ENCODE results near the gene TMEM203. TPM values are rescaled to one million over a fixed set of nuclear protein-coding genes. Genes with fewer than 3 reads are reported as not detected.
A peak's percentile ranks its signal among the peaks of the same experiment; 100 is the strongest.

TMEM203 gene
- polyA plus RNA-seq, 6 donors from 2014 or later: 119 to 191 (median 142) TPM

DNA sequence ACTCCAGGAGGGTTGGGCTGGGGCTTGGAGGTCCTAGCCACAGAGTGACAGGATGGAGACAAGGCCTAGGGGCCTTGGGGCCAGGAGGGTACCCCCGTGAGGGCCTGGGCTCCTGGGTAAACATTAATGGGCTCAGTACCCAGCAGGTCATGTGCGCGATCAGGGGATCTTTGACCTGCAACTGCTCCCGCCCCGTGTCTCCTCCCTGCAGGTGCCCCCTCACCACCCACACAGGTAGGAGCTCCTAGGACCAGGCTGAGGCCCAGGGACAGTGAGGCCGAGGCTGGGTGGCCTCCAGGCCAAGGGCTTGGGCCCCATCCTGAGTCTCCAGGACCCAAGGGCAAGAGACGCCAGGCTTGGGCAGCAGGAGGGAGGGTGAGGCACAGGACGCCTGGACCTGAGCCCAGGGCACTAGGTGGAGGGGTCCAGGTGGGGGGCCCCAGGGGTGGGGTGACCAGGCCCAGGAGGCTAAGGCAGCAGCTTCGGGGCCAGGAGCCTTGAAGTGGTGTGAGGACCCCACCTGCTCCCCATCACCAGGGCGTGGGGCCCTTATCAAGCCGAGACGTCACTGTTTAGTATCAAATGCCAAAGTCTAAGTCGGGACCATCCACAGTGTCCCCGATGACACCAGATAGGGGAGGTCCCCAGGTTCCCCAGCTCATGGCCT is 25.4 kb upstream of the TMEM203 start, which contains the start of gene SLC34A3:
Gene SLC34A3, plus strand, starts transcription at position 197 of the 667 bp plus-strand sequence. CDS start 802 bp downstream, outside the sequence.
- Mint-ChIP-seq H3K4me3 (no peak within 1 kb of the TSS), H3K27me3 (peaks cover 0 to 23% (median 8%) of the 10 kb centered on the region in 3 donors), H3K36me3 (no peaks in the 10 kb centered on the region), H3K4me1 (peaks cover 14 to 19% (median 14%) of the 10 kb centered on the region in 3 donors), H3K27ac (peak within 1 kb of the TSS in 1 of 6 donors; percentile 81), H3K9me3 (peaks cover 0 to 2% (median 0%) of the 10 kb centered on the region in 7 donors)
- ATAC-seq (ENCODE audit: low read depth in 2 of 2) (no peak), DNase-seq (no peak)

DNA sequence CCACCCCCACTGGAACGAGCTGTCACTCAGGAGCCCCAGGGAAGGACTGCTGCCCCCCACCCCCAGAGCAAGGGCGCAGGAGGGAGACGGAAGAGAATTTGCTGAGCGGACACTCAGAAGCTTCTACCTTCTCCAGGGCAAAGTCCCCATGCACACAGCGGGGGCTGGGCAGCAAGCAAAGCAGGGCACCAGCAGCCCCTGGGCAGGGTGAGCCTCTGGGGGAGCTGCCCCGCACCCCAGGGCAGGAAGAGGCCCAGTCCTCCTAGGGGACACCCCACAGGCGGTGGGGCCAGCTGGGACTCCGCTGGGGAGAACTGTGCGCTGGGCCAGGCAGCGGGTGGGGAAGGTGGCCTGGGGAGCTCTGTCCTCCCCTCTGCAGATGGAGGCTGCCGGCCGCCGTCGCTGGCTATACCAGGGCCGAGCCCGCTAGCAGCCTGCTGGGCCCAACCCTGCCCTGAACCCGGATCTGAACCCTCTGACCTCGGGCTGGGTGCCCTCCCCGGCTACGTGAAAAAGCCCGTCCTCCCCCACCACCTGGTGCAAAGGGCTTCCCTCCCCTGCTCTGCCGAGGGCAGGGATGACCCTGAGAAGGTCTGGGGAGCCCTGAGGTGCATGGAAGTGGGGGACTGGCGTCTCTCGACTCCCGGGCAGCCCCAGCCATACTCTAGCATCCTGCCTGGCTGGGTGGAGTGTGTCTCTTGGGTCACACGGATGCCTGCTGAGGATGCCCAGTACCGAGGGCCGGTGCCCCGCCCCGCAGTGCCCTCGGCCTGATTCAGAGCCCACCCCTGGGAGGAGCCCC is 24.7 kb upstream of the TMEM203 start:
- Mint-ChIP-seq H3K4me1 (peaks cover 10 to 14% (median 10%) of the 10 kb centered on the region in 3 donors), H3K36me3 (no peaks in the 10 kb centered on the region), H3K27me3 (peaks cover 0 to 21% (median 8%) of the 10 kb centered on the region in 3 donors), H3K4me3 (no peak overlapping the region), H3K9me3 (peaks cover 0 to 2% (median 0%) of the 10 kb centered on the region in 7 donors), H3K27ac (no peak overlapping the region)
- DNase-seq (no peak), ATAC-seq (ENCODE audit: low read depth in 2 of 2) (no peak)

DNA sequence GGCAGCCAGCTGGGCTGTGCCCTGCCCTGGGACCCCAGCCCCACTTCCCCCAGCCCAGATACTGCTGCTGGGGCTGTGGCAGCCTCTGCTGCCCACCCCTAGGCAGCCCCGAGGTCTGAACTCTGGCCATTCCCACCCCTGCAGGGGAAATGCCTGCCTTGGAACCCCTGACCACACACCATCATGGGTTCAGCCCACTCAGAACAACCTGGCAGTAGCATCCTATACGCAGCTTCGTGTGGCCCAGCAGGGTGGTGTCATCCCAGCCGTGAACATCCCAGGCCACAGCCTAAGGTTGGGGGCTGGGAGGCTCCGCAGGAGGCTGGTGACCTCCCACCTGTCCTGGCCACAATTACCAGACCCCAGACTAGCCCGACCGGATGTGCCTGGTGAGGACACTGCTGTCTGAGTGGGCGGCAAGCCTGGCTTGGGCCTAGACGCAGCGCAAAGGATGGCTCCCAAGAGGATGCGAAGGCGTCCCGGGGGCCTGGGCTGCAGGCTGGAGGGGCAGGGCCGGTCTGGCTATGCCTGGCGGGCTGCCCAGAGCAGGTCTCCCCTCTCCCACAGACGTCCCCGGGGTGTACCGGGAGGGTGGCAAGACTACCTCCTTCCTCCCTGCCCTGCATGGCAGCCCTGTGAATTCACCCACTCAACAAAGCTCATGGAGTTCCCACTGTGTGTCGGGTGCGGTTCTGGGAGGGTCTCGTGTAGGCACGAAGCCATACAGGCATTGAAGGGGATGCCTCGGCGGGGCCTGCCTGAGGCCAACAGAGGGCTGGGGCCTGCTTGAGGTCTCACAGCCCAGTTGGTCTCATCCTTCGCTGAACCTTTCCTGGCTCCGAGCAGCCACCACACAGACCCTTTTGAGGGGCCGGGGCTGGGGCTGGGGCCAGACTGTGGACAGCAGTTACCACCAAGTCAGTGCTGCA is 23.8 kb upstream of the TMEM203 start:
- Mint-ChIP-seq H3K4me1 (peaks cover 3 to 7% (median 5%) of the 10 kb centered on the region in 3 donors), H3K4me3 (no peak overlapping the region), H3K27ac (no peak overlapping the region), H3K9me3 (peaks cover 0 to 2% (median 0%) of the 10 kb centered on the region in 7 donors), H3K27me3 (peaks cover 0 to 15% (median 8%) of the 10 kb centered on the region in 3 donors), H3K36me3 (no peaks in the 10 kb centered on the region)
- ATAC-seq (ENCODE audit: low read depth in 2 of 2): no peak
- no peak for DNase-seq

DNA sequence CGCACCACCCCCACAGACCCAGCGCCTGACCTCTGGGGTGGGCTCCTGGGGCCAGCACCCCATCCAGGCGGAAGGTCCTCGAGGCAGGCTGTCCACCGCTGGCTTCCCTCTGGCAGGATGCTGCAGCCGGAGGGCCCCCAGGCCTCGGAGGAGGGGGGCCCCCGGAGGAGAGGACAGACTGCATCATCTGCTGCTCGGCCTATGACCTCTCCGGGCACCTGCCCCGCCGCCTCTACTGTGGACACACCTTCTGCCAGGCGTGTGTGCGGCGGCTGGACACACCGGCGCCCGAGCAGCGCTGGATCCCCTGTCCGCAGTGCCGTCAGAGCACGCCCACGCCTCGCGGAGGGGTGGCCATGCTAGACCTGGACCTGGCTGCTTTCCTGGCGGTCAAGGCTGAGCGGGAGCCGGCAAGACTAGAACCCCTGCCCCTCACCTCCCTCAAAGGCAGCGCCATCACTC is 23.1 kb upstream of the TMEM203 start:
- ATAC-seq (ENCODE audit: low read depth in 2 of 2) (no peak), DNase-seq (no peak)
- H3K27me3 Mint-ChIP-seq: peaks cover 0 to 15% (median 8%) of the 10 kb centered on the region in 3 donors
- H3K4me3 Mint-ChIP-seq: no peak overlapping the region
- H3K27ac Mint-ChIP-seq: no peak overlapping the region
- H3K9me3 Mint-ChIP-seq: peaks cover 0 to 2% (median 0%) of the 10 kb centered on the region in 7 donors
- peaks cover 5 to 7% (median 6%) of the 10 kb centered on the region in 3 donors for H3K4me1 Mint-ChIP-seq
- H3K36me3 Mint-ChIP-seq: no peaks in the 10 kb centered on the region

DNA sequence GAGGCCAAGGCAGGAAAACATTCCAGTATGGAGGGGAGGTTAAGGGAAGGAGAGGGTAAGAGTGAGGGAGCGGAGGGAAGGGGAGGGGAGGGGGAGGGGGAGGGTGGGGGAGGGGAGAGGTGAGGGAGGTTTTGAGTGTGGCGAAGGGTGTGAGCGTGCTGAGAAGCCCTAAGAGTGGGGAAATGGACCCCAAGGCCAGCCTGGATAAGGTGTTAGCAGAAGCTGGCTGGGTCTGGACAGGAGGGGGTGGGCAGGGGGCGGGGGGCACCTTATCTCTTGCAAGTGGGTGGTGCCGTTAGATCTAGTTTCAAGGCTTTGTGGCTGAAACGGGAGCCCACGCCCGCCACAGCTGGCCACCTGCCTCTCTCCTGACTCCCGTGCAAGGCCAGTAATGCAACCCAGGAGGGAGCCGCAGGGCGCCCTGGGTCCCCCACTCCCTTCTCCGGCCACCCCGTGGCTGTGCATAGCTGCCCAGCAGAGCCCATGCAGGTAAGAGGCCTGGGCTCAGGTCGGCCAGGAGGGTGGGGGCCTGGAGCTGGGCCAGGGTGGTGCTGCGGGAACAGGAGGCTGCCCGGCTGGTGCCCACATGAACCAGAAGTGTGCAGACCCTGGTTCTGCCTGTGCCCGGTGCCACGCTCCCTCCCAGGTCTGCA is 22.5 kb upstream of the TMEM203 start:
- H3K4me3 Mint-ChIP-seq: peak overlapping the region in 1 of 8 donors; percentile 12

DNA sequence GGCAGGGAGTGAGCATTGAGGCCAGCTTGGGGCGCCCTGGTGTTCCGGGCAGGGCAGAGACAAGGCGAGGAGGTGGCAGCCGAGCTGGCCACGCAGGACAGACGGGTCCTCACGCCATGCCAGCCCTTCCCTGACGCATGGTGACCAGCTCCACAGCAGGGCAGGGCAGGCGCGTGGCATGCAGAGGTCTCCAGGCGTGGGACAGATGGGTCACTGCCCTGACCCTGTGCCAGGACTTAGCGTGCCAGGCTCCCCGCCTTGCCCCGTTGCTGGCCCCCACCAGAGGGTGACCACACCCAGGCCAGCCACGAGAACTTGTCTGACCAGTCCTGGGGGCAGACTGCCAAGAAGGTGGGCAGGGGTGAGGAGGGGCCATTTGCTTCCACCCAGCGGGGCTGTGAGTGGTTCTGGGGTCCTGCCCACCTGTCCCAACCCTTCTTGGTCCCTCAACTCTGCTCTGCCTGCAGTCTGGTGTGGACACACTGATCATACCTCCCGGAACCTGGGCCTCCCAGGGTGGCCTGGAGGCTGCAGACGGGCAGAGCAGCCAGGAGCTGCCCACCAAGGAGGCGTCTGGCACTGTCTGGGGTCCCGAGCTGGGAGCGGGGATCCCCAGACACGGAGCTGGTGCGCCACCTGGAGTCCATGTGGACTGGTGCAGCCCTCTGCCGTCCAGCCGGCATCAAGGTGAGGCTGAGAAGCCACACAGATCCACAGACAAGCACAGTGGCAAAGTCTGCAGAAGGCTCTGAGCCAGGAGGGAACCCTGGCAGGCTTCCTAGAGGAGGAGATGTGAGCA is 21.8 kb upstream of the TMEM203 start, which contains the start of gene RNF224:
Gene RNF224, plus strand, starts transcription at position 449 of the 799 bp plus-strand sequence. CDS start 834 bp downstream, outside the sequence.
- Mint-ChIP-seq H3K27me3 (peaks cover 0 to 15% (median 8%) of the 10 kb centered on the region in 3 donors), H3K36me3 (no peaks in the 10 kb centered on the region), H3K4me1 (peaks cover 6 to 12% (median 11%) of the 10 kb centered on the region in 3 donors), H3K9me3 (peaks cover 0 to 2% (median 0%) of the 10 kb centered on the region in 7 donors), H3K4me3 (peak within 1 kb of the TSS in 1 of 8 donors; percentile 12), H3K27ac (peak within 1 kb of the TSS; percentile 42 to 97 (median 69))
- peak; percentile 42 to 43 for ATAC-seq (ENCODE audit: low read depth in 2 of 2)
- peak; percentile 78 for DNase-seq

More for the DNA sequence above, 22.5 kb upstream of the TMEM203 start:
- DNase-seq: no peak
- Mint-ChIP-seq H3K9me3 (peaks cover 0 to 2% (median 0%) of the 10 kb centered on the region in 7 donors), H3K27me3 (peaks cover 0 to 15% (median 8%) of the 10 kb centered on the region in 3 donors), H3K36me3 (no peaks in the 10 kb centered on the region), H3K27ac (peak overlapping the region in 4 of 6 donors; percentile 60 to 97 (median 78)), H3K4me1 (peaks cover 6 to 9% (median 7%) of the 10 kb centered on the region in 3 donors)
- no peak for ATAC-seq (ENCODE audit: low read depth in 2 of 2)

DNA sequence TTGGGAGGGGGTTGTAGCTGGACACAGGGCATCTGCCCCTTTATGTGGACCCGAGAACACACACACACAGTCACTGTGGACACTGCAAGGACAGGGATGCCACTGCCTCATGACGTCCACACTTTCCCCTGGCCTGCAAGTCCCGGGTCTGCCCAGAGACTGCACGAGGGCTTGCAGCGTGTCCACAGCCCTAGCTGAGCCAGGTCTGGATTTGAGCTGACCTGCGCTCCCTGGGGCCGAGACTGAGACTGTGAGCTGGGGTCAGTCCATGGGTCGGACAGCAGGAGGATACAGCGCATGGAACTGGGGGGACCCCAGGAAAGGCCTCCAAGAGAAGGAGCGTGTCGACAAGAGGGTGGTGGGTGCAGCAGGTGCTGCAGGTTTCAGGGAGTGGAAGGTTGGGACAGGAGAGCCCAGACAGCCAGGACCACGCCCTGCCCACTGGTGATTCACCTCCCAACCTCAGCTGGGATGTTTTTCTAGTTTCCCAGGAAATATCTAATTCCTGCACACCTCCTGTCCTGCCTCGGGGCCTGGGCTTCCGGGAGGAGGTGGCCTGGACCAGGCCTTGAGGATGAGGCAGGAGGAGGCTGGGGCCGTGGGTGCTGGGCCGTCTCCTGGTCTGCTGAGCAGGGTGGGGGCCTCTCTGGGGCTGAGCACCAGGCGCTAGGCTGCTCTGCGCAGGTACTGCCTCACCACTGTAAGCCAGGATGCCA is 21.0 kb upstream of the TMEM203 start:
- Mint-ChIP-seq H3K27ac (peak overlapping the region in 3 of 6 donors; percentile 42 to 79 (median 67)), H3K27me3 (peaks cover 0 to 15% (median 8%) of the 10 kb centered on the region in 3 donors), H3K36me3 (no peaks in the 10 kb centered on the region), H3K4me3 (no peak overlapping the region), H3K4me1 (peaks cover 6 to 12% (median 11%) of the 10 kb centered on the region in 3 donors), H3K9me3 (peaks cover 0 to 2% (median 0%) of the 10 kb centered on the region in 7 donors)
- no peak for DNase-seq
- no peak for ATAC-seq (ENCODE audit: low read depth in 2 of 2)

DNA sequence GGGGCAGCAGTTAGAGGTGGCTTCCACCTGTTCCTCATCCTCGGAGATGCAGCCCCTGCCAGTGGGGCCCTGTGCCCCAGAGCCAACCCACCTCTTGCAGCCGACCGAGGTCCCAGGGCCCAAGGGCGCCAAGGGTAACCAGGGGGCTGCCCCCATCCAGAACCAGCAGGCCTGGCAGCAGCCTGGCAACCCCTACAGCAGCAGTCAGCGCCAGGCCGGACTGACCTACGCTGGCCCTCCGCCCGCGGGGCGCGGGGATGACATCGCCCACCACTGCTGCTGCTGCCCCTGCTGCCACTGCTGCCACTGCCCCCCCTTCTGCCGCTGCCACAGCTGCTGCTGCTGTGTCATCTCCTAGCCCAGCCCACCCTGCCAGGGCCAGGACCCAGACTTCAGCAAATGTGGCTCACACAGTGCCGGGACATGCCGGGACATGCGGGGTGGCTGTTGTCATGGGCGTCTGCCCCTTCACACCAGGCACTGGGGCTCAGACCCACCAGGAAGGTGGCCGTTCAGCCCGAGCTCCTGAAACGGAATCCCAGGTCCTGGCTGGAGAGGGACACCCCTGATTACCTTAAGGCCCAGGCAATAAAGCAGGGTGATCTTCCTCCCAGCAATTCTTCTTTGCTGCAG is 20.4 kb upstream of the TMEM203 start:
- H3K9me3 Mint-ChIP-seq: peaks cover 0 to 2% (median 0%) of the 10 kb centered on the region in 7 donors
- peaks cover 6 to 12% (median 11%) of the 10 kb centered on the region in 3 donors for H3K4me1 Mint-ChIP-seq
- DNase-seq: no peak
- H3K27ac Mint-ChIP-seq: peak overlapping the region in 2 of 6 donors; percentile 67 to 79
- H3K27me3 Mint-ChIP-seq: peaks cover 0 to 15% (median 8%) of the 10 kb centered on the region in 3 donors
- no peak overlapping the region for H3K4me3 Mint-ChIP-seq
- ATAC-seq (ENCODE audit: low read depth in 2 of 2): no peak
- no peaks in the 10 kb centered on the region for H3K36me3 Mint-ChIP-seq

DNA sequence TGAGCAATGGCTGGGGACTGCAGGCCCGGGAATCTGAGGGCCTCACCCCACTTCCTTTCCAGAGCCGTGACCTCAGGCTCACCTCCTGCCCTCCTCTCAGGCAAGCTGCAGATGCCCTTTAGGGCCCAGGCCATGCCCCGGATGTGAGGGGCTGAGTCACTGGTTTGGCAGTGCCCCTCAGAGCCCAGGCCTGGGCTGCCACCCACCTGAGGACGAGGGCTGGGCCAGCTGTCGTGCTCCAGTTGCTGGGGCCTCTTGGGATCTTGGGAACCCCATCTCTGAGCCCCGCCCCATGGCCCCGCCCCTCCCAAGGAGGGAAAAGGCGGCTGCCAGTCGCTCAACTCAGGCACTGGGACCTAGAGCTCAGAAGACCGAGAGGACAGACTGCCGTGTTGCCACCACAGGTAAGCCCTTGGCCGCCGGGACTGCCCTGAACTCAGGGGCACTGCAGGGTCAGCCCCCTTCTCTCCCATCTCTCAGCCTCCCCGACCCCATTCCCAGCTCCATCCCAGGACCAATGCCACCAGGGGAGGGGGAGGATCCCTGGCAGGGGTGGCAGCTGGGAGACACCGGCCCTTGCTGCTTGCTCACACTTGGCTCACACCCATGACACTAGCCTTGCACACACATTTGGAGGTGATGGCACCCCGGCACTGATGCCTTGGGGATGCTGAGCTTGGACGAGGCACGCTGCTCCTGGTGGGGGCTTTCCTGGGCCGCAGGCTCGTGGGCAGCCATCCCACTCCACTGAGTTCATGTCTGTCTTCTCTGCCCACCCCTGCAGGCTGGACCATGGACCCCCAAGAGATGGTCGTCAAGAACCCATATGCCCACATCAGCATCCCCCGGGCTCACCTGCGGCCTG is 19.6 kb upstream of the TMEM203 start, which contains the start of gene CYSRT1:
Gene CYSRT1, plus strand, starts transcription at position 345 of the 865 bp plus-strand sequence. Its CDS starts 448 bp downstream, at position 793.
- ATAC-seq (ENCODE audit: low read depth in 2 of 2) (no peak), DNase-seq (no peak)
- peak within 1 kb of the TSS in 3 of 6 donors; percentile 79 to 97 (median 80) for H3K27ac Mint-ChIP-seq
- no peaks in the 10 kb centered on the region for H3K36me3 Mint-ChIP-seq
- H3K4me3 Mint-ChIP-seq: peak within 1 kb of the TSS; percentile 75 to 92 (median 80)
- peaks cover 0 to 15% (median 8%) of the 10 kb centered on the region in 3 donors for H3K27me3 Mint-ChIP-seq
- H3K4me1 Mint-ChIP-seq: peaks cover 6 to 12% (median 11%) of the 10 kb centered on the region in 3 donors
- peaks cover 0 to 2% (median 0%) of the 10 kb centered on the region in 7 donors for H3K9me3 Mint-ChIP-seq

Data from naive B cell (primary cell).